Measurements from ENCODE around the gene MYO9A.

DNA sequence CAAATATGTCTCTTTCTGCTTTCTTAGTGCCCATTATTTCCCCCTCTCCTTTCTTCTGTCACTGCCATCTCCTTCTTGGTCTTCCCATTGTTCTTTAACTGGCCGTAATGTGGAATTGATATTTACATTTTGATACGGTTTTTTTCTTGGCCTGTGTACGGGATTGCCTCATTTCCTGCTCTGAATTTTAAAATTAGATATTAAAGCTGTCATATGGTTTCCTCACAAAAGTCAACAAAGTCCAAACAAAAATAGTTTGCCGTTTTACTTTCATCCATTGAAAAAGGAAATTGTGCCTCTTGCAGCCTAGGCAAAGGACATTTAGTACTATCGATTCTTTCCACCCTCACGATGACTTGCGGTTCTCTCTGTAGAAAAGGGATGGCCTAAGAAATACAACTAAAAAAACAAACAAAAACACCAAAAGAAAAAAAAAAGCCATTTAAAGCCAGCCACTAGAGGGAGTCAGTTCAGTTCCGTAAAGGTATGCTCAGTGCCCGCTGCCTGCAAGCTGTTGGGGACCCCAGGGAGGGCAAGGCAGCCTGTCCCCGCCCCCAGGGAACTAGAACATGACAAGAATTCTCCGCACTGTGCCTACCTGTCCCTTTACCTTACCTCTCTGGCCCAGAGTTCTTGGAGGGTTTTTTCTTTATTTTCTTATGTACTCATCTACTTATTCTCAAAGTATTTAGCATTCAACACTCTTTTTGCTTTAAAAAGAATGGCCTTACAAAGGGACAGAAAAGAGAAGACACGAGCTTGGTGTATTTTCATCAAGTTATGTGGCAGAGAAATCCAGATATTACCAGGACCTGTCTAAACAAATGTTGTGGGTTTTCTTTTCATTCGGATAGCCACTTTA, 337.6 kb downstream of the MYO9A start:
- TF ChIP-seq, protein P1, sequence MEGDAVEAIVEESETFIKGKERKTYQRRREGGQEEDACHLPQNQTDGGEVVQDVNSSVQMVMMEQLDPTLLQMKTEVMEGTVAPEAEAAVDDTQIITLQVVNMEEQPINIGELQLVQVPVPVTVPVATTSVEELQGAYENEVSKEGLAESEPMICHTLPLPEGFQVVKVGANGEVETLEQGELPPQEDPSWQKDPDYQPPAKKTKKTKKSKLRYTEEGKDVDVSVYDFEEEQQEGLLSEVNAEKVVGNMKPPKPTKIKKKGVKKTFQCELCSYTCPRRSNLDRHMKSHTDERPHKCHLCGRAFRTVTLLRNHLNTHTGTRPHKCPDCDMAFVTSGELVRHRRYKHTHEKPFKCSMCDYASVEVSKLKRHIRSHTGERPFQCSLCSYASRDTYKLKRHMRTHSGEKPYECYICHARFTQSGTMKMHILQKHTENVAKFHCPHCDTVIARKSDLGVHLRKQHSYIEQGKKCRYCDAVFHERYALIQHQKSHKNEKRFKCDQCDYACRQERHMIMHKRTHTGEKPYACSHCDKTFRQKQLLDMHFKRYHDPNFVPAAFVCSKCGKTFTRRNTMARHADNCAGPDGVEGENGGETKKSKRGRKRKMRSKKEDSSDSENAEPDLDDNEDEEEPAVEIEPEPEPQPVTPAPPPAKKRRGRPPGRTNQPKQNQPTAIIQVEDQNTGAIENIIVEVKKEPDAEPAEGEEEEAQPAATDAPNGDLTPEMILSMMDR (conservative IDR thresholded peaks at IDR 0.05): peak; percentile 92
- no peak for TF ChIP-seq ZFX (IDR thresholded peaks at IDR 0.05)
